ENCODE results near the gene TAF13. TPM values are rescaled to one million over a fixed set of nuclear protein-coding genes. Genes with fewer than 3 reads are reported as not detected.

TAF13 gene
- total and polyA plus RNA-seq, 9 of the 15 experiments (the other 6 are each of a cell fraction or from before 2014, with no cell fraction given), result 14.9 to 77.2 (median 38.7) TPM

GRCh38 chr1:109075531-109076490 lies at the start of gene TAF13 (continued):
- peak; percentile 88 for TF ChIP-seq PML (IDR thresholded peaks at IDR 0.05; ENCODE audit: low read length)
- no peak for TF ChIP-seq ZNF282 (CRISPR knock-in tag; IDR thresholded peaks at IDR 0.05)
- TF ChIP-seq TEAD1 (CRISPR knock-in tag; IDR thresholded peaks at IDR 0.05), result peak in 1 of 2 experiments; percentile 42; a peak in 2 of 4 replicates
- peak; percentile 52; the same call in 1 of the 2 replicates for TF ChIP-seq KLF6 (CRISPR knock-in tag; IDR thresholded peaks at IDR 0.05; ENCODE audit: borderline replicate concordance)
- TF ChIP-seq KAT2B (IDR thresholded peaks at IDR 0.05; ENCODE audit: low read depth, low read length), result no peak
- TF ChIP-seq ZNF232 (CRISPR knock-in tag; IDR thresholded peaks at IDR 0.05), result no peak
- TF ChIP-seq U2AF1 (optimal IDR thresholded peaks at IDR 0.05; ENCODE audit: low read depth, low read length), result no peak
- no peak; the same call in 1 of the 2 replicates for TF ChIP-seq SMARCC2 (IDR thresholded peaks at IDR 0.05; ENCODE audit: low read depth)
- no peak for TF ChIP-seq RAD51 (IDR thresholded peaks at IDR 0.05; ENCODE audit: borderline replicate concordance, low read depth)
- TF ChIP-seq LEF1 (IDR thresholded peaks at IDR 0.05), result no peak
- no peak for TF ChIP-seq MAFF (IDR thresholded peaks at IDR 0.05; ENCODE audit: low read length)
- TF ChIP-seq ZBTB49 (CRISPR knock-in tag; IDR thresholded peaks at IDR 0.05; ENCODE audit: borderline replicate concordance), result no peak
- TF ChIP-seq EGR1 (conservative IDR thresholded peaks at IDR 0.05), result peak; percentile 17; the same call in 1 of the 2 replicates
- no peak for TF ChIP-seq ZNF75A (CRISPR knock-in tag; IDR thresholded peaks at IDR 0.05)
- TF ChIP-seq PPARD (CRISPR knock-in tag; IDR thresholded peaks at IDR 0.05), result no peak
- peak; percentile 88 for TF ChIP-seq C11orf30 (IDR thresholded peaks at IDR 0.05; ENCODE audit: low read depth)
- no peak for TF ChIP-seq MEIS2 (IDR thresholded peaks at IDR 0.05; ENCODE audit: partially characterized antibody)
- peak; percentile 100 for TF ChIP-seq TFAP4 (CRISPR knock-in tag; IDR thresholded peaks at IDR 0.05; ENCODE audit: borderline replicate concordance)
- TF ChIP-seq SRSF7 (optimal IDR thresholded peaks at IDR 0.05; ENCODE audit: low read depth, low read length), result no peak
- TF ChIP-seq SOX6 (IDR thresholded peaks at IDR 0.05), result peak; percentile 65
- TF ChIP-seq MXD1 (CRISPR knock-in tag; IDR thresholded peaks at IDR 0.05; ENCODE audit: borderline replicate concordance, poor library complexity, severe bottlenecking), result no peak
